Gastroesophageal sphincter (tissue), 3 donors: ENCODE data around the gene IER5L.

ENCODE experiments used
- CTCF ChIP-seq, 4 experiments: fragments of 200-600 bp in 2 of 4; fragments of 450-650 bp in 2 of 4; sonication (generic) in 1 of 4; IDR thresholded peaks; one replicate each; pipeline ENCODE4 v1.5.1; 2017 to 2019; ENCODE audit warnings: antibody characterized with exemption in 4 of 4, mild to moderate bottlenecking in 2 of 4, moderate library complexity in 2 of 4
- EP300 ChIP-seq: sonication (generic); formaldehyde crosslinking; IDR thresholded peaks from one replicate; pipeline ENCODE4 v1.6.1; 2017; ENCODE audit warnings: antibody characterized with exemption, mild to moderate bottlenecking
- POLR2A ChIP-seq, 2 donors: fragments of 450-650 bp; IDR thresholded peaks; one replicate each; pipeline ENCODE4 v1.6.1; 2017; ENCODE audit warnings: antibody characterized with exemption in 2 of 2, mild to moderate bottlenecking in 2 of 2, moderate library complexity in 1 of 2

- TF ChIP-seq CTCF (IDR thresholded peaks at IDR 0.05) (no peak), EP300 (no peak), POLR2A (IDR thresholded peaks at IDR 0.05) (no peak)
Observed at GRCh38 chr9:129187042-129187441, 9.0 kb upstream of the IER5L start.
